Measurements from ENCODE around the gene CELF4.
A peak's percentile ranks its signal among the peaks of the same experiment; 100 is the strongest.

CELF4 gene

DNA sequence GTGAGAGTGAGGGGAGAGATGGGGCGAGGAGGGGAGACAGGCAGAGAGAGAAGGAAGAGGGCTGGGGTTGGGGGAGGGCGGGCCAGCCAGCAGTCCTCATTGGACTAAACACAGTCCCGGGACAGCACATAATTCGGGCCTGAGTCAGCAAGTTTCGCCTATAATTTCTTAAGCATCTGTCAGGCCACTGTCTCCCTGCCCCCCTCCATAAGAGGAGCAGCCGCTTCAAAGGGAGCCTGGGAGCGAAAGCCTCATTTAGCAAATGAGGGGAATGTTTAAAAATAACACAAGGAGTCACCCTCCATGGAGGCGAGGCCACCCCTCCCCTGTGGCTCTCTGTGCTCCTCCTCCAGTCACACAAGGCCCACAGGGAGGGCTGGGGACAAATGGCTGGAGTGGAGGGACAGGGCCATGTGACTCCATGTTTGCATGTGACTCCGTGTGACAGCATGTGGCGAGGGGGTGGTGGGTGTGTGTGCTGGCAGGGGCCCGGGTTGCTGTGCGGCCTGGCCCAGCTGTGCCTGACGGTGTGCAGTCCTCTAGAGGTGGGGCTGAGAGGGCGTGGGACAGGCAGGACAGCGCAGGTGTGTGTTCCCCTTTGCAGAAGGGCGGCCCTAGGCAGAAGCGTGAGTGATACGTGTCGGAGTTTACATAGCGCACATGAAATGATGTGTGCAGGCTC is 162.4 kb downstream of the CELF4 start:
- Histone ChIP-seq H3K4me2 (ENCODE audit: low read length) (no peak overlapping the region), H3K23ac (ENCODE audit: low read length) (no peak overlapping the region), H3K56ac (ENCODE audit: low read length) (no peak overlapping the region), H3K36me3 (ENCODE audit: control insufficient read depth, insufficient read depth, low read length) (no peaks in the 10 kb centered on the region), H4K8ac (ENCODE audit: low read depth, low read length) (no peak overlapping the region), H4K5ac (ENCODE audit: low read length) (no peak overlapping the region), H3K4me3 (ENCODE audit: low read length) (no peak overlapping the region), H3K4me1 (ENCODE audit: control insufficient read depth, low read depth, low read length) (no peaks in the 10 kb centered on the region), H3K79me2 (ENCODE audit: control insufficient read depth, insufficient read depth, low read length) (no peaks in the 10 kb centered on the region), H3K9ac (ENCODE audit: low read length) (no peak overlapping the region), H3K18ac (ENCODE audit: low read length) (no peak overlapping the region), H2BK120ac (ENCODE audit: low read depth, low read length) (no peak overlapping the region), H2AK5ac (ENCODE audit: low read length) (no peak overlapping the region), H3K4ac (ENCODE audit: low read depth, low read length) (no peak overlapping the region), H2BK5ac (ENCODE audit: low read length) (no peak overlapping the region), H3K27me3 (ENCODE audit: insufficient read depth, low read length, poor library complexity) (no peaks in the 10 kb centered on the region), H2BK15ac (replicated peaks; ENCODE audit: low read depth) (no peak overlapping the region), H3K79me1 (ENCODE audit: low read length) (no peaks in the 10 kb centered on the region), H3K27ac (ENCODE audit: low read depth, low read length) (no peak overlapping the region)
- WGBS (ENCODE audit: extremely low coverage, insufficient coverage, low lambda C conversion rate), result no CpG with 5 or more reads among the region's 20 CpGs
- DNase-seq, result peak; percentile 86

DNA sequence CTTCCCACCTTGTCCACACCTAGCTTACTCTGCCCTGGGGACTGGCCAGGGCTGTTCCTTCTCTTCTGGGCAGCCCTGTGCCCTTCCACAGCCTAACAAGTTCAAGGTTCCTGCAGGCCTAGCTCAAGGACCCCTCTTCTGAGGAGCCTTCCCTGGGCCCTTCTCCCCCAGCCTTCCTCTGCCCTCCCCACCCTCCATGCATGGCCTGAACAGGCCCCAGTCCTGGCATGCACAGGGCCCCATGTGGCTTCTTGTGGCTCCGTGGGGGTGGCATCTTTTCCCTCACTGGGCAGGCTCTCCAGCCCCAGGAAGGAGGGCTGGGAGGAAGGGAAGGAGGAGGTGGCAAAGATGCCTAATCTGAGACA is 162.9 kb downstream of the CELF4 start:
- Histone ChIP-seq H2BK5ac (ENCODE audit: low read length) (no peak overlapping the region), H3K56ac (ENCODE audit: low read length) (no peak overlapping the region), H3K79me2 (ENCODE audit: control insufficient read depth, insufficient read depth, low read length) (no peaks in the 10 kb centered on the region), H3K4me2 (ENCODE audit: low read length) (no peak overlapping the region), H3K27me3 (ENCODE audit: insufficient read depth, low read length, poor library complexity) (no peaks in the 10 kb centered on the region), H4K5ac (ENCODE audit: low read length) (no peak overlapping the region), H2BK15ac (replicated peaks; ENCODE audit: low read depth) (no peak overlapping the region), H3K4me1 (ENCODE audit: control insufficient read depth, low read depth, low read length) (no peaks in the 10 kb centered on the region), H2AK5ac (ENCODE audit: low read length) (no peak overlapping the region), H3K27ac (ENCODE audit: low read depth, low read length) (no peak overlapping the region), H3K79me1 (ENCODE audit: low read length) (no peaks in the 10 kb centered on the region), H2BK120ac (ENCODE audit: low read depth, low read length) (no peak overlapping the region), H3K4me3 (ENCODE audit: low read length) (no peak overlapping the region), H3K4ac (ENCODE audit: low read depth, low read length) (no peak overlapping the region), H3K23ac (ENCODE audit: low read length) (no peak overlapping the region), H4K8ac (ENCODE audit: low read depth, low read length) (no peak overlapping the region), H3K18ac (ENCODE audit: low read length) (no peak overlapping the region), H3K9ac (ENCODE audit: low read length) (no peak overlapping the region), H3K36me3 (ENCODE audit: control insufficient read depth, insufficient read depth, low read length) (no peaks in the 10 kb centered on the region)
- no peak for DNase-seq
- WGBS (ENCODE audit: extremely low coverage, insufficient coverage, low lambda C conversion rate), result no CpG with 5 or more reads among the region's 1 CpG

DNA sequence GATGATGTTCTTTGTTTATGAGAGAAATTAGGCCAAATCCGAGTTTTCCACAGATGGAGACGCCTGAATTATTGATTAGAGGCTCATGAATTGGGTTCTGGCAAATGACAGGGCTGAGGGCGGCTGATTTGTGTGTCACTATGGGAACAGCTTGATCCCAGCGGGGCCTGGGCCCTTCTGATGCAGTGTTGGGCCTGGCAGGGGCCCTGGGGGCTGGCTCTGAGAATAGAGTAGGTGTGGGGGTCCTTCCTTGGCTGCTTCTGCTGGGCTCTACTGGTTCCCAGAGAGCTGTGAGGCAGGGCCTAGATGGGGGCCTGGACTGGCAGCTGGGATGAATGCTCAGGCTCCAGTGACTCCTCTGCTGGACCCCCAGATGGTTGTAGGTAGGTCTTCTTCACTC is 164.8 kb downstream of the CELF4 start:
- Histone ChIP-seq H2AK5ac (ENCODE audit: low read length) (no peak overlapping the region), H3K18ac (ENCODE audit: low read length) (no peak overlapping the region), H2BK5ac (ENCODE audit: low read length) (no peak overlapping the region), H2BK120ac (ENCODE audit: low read depth, low read length) (no peak overlapping the region), H3K27ac (ENCODE audit: low read depth, low read length) (no peak overlapping the region), H4K8ac (ENCODE audit: low read depth, low read length) (no peak overlapping the region), H3K56ac (ENCODE audit: low read length) (no peak overlapping the region), H3K4ac (ENCODE audit: low read depth, low read length) (no peak overlapping the region), H3K36me3 (ENCODE audit: control insufficient read depth, insufficient read depth, low read length) (no peaks in the 10 kb centered on the region), H3K4me1 (ENCODE audit: control insufficient read depth, low read depth, low read length) (no peaks in the 10 kb centered on the region), H4K5ac (ENCODE audit: low read length) (no peak overlapping the region), H3K79me1 (ENCODE audit: low read length) (no peaks in the 10 kb centered on the region), H3K4me2 (ENCODE audit: low read length) (no peak overlapping the region), H2BK15ac (replicated peaks; ENCODE audit: low read depth) (no peak overlapping the region), H3K79me2 (ENCODE audit: control insufficient read depth, insufficient read depth, low read length) (no peaks in the 10 kb centered on the region), H3K23ac (ENCODE audit: low read length) (no peak overlapping the region), H3K9ac (ENCODE audit: low read length) (no peak overlapping the region), H3K27me3 (ENCODE audit: insufficient read depth, low read length, poor library complexity) (no peaks in the 10 kb centered on the region), H3K4me3 (ENCODE audit: low read length) (no peak overlapping the region)
- no CpG with 5 or more reads among the region's 4 CpGs for WGBS (ENCODE audit: extremely low coverage, insufficient coverage, low lambda C conversion rate)
- DNase-seq, result no peak

DNA sequence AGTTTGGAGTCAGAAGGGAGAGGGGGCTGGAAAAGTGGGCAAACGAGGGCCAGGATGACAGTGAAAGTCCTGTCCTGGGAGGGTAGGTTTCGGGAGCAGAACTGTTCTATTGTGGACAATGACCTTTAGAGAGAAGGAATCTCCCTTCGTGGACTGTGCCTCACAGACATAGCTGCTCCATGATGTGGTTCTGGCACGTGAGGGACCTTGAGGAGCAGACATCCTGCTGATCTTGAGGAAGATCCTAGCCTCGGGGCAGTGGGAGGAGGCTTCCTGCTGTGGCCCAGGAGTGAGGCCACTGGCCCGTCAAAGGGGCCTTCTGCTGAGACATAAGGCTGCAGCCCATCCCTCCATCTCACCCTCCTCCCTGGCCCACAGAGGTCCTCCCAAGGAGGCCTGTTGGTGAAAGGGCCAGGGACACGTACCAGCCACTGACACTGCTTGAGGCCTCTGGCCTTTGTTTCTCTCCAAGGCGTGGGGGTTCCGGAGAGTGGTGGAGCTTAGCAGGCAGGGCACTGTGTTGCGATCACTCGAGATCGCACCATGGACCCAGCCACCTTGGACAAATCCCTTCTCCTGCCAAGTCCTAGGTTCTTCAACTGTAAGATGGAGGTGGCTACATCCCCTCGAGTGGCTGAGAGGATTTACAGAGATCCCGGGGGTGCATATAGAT is 167.2 kb downstream of the CELF4 start:
- Histone ChIP-seq H3K27ac (ENCODE audit: low read depth, low read length) (no peak overlapping the region), H4K5ac (ENCODE audit: low read length) (no peak overlapping the region), H3K36me3 (ENCODE audit: control insufficient read depth, insufficient read depth, low read length) (no peaks in the 10 kb centered on the region), H3K4me2 (ENCODE audit: low read length) (no peak overlapping the region), H3K4me1 (ENCODE audit: control insufficient read depth, low read depth, low read length) (peaks cover 2% of the 10 kb centered on the region), H3K23ac (ENCODE audit: low read length) (peak overlapping the region; percentile 76), H3K27me3 (ENCODE audit: insufficient read depth, low read length, poor library complexity) (no peaks in the 10 kb centered on the region), H3K79me2 (ENCODE audit: control insufficient read depth, insufficient read depth, low read length) (no peaks in the 10 kb centered on the region), H2BK120ac (ENCODE audit: low read depth, low read length) (no peak overlapping the region), H3K18ac (ENCODE audit: low read length) (no peak overlapping the region), H3K9ac (ENCODE audit: low read length) (no peak overlapping the region), H2BK15ac (replicated peaks; ENCODE audit: low read depth) (no peak overlapping the region), H2AK5ac (ENCODE audit: low read length) (no peak overlapping the region), H3K4me3 (ENCODE audit: low read length) (no peak overlapping the region), H3K79me1 (ENCODE audit: low read length) (no peaks in the 10 kb centered on the region), H3K4ac (ENCODE audit: low read depth, low read length) (no peak overlapping the region), H2BK5ac (ENCODE audit: low read length) (no peak overlapping the region), H3K56ac (ENCODE audit: low read length) (no peak overlapping the region), H4K8ac (ENCODE audit: low read depth, low read length) (no peak overlapping the region)
- no peak for DNase-seq
- WGBS (ENCODE audit: extremely low coverage, insufficient coverage, low lambda C conversion rate), result no CpG with 5 or more reads among the region's 14 CpGs

DNA sequence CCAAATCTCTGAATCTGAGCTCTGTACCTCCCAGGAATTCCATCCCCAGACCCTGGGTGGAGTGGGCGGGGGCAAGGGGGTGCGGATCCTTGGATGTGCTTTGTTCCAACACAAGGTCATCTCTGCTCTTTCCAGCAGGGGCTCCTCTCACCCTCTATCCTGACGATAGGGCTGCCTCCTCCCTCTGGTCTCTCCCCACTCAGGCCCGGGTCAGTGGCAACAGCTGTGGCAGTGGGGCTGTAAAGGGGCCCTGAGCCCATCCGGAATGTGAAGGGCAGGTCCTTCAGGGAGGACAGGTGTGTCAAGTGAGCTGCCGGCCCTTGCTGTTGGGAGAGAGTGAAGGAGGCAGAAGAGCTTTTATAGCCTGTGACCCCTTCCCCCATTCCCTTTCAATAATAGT is 167.8 kb downstream of the CELF4 start:
- H3K9ac ChIP-seq (ENCODE audit: low read length), result no peak overlapping the region
- no peak overlapping the region for H4K5ac ChIP-seq (ENCODE audit: low read length)
- H4K8ac ChIP-seq (ENCODE audit: low read depth, low read length), result no peak overlapping the region
- no CpG with 5 or more reads among the region's 6 CpGs for WGBS (ENCODE audit: extremely low coverage, insufficient coverage, low lambda C conversion rate)
- no peak for DNase-seq
- no peak overlapping the region for H2BK120ac ChIP-seq (ENCODE audit: low read depth, low read length)
- no peak overlapping the region for H3K23ac ChIP-seq (ENCODE audit: low read length)
- no peak overlapping the region for H3K4ac ChIP-seq (ENCODE audit: low read depth, low read length)
- H3K4me3 ChIP-seq (ENCODE audit: low read length), result no peak overlapping the region
- H3K4me1 ChIP-seq (ENCODE audit: control insufficient read depth, low read depth, low read length), result peaks cover 4% of the 10 kb centered on the region
- no peak overlapping the region for H3K18ac ChIP-seq (ENCODE audit: low read length)
- no peak overlapping the region for H2BK5ac ChIP-seq (ENCODE audit: low read length)
- H3K27ac ChIP-seq (ENCODE audit: low read depth, low read length), result no peak overlapping the region
- H3K36me3 ChIP-seq (ENCODE audit: control insufficient read depth, insufficient read depth, low read length), result no peaks in the 10 kb centered on the region
- H3K4me2 ChIP-seq (ENCODE audit: low read length), result no peak overlapping the region
- no peaks in the 10 kb centered on the region for H3K27me3 ChIP-seq (ENCODE audit: insufficient read depth, low read length, poor library complexity)
- no peak overlapping the region for H3K56ac ChIP-seq (ENCODE audit: low read length)
- no peaks in the 10 kb centered on the region for H3K79me2 ChIP-seq (ENCODE audit: control insufficient read depth, insufficient read depth, low read length)
- H2BK15ac ChIP-seq (replicated peaks; ENCODE audit: low read depth), result no peak overlapping the region
- H3K79me1 ChIP-seq (ENCODE audit: low read length), result no peaks in the 10 kb centered on the region
- no peak overlapping the region for H2AK5ac ChIP-seq (ENCODE audit: low read length)
